Measurements from ENCODE around the gene COA1. TPM values are rescaled to one million over a fixed set of nuclear protein-coding genes. Genes with fewer than 3 reads are reported as not detected.
"Not testable (repeated sequence)": the region's sequence is repeated elsewhere in the genome, so short reads cannot be mapped to it uniquely, and the experiment has no call there.

COA1 gene
- total RNA-seq, 2 donors from 2014 or later: 85.4 to 106 TPM

DNA sequence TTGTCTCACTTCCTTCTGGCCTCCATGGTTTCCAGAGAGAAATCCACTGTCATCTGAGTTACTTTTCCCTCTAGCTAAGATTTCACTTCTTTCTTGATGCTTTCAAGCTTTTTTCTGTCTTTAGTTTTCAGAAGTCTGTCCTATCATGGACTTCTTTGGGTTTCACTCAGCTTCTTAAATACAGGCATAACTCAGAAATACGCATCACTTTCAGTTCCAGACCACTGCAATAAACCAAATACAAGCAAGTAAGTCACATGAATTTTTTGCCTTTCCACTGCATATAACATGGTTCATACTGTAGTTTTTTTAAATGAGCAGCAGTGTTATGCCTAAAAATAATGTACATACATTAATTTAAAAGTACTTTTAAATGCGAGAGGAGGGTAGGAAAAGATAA, 97.8 kb downstream of the COA1 start:
- peak overlapping the region; percentile 58 to 70 for H3K4me3 Mint-ChIP-seq
- ATAC-seq (replicated peaks in 1 of 2) (peak; percentile 62 to 64), DNase-seq (no peak)
- H3K4me1 Mint-ChIP-seq (ENCODE audit: low read depth): peaks cover 92% of the 10 kb centered on the region
- peaks cover 16 to 39% of the 10 kb centered on the region in 2 donors for H3K36me3 Mint-ChIP-seq (ENCODE audit: insufficient read depth in 2 of 2)
- H3K27me3 Mint-ChIP-seq (ENCODE audit: low read depth): no peaks in the 10 kb centered on the region
- H3K27ac Mint-ChIP-seq: peak overlapping the region; percentile 26
- no peaks in the 10 kb centered on the region for H3K9me3 Mint-ChIP-seq

DNA sequence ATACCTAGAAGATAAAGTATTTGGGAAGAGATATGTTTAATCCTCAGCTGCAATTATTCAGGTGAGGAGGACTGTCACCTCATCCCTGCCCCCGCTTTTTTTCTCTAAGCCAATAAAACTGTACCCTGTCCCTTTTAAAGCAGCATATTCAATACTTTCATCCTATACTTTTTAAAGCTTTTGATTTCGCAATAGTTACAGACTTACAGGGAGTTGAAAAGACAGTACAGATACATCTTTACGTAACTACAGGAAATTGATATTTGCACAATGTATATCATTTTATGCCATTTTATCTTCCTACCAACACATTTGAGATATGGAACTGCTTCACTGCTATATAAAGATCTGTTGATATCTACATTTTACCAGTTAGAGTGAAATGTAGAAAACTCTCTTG, 98.8 kb downstream of the COA1 start:
- Mint-ChIP-seq H3K4me3 (peak overlapping the region; percentile 31 to 61), H3K36me3 (ENCODE audit: insufficient read depth in 2 of 2) (peaks cover 17 to 42% of the 10 kb centered on the region in 2 donors), H3K27ac (peak overlapping the region; percentile 26), H3K4me1 (ENCODE audit: low read depth) (peaks cover 92% of the 10 kb centered on the region), H3K27me3 (ENCODE audit: low read depth) (no peaks in the 10 kb centered on the region), H3K9me3 (no peaks in the 10 kb centered on the region)
- no peak for ATAC-seq (replicated peaks in 1 of 2)
- DNase-seq: no peak

DNA sequence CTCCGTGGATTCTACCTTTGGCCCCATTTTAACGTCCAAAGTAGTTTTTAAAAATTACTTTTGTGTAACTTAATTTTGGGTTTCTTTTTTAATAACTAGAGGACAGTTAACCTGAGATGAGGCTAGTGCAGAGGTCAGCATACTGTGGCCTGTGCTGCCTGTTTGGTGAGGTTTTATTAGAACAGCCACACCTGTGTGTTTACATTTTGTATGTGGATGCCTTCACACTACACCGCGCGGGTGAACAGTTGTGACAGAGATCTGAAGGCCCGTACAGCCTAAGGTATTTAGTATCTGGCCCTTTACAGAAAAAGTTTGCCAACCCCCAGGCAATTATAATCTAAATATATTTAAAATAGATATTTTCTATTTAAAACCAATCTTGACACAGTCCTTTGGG, 99.5 kb downstream of the COA1 start:
- Mint-ChIP-seq H3K4me1 (ENCODE audit: low read depth) (peaks cover 96% of the 10 kb centered on the region), H3K9me3 (no peaks in the 10 kb centered on the region), H3K27me3 (ENCODE audit: low read depth) (no peaks in the 10 kb centered on the region), H3K27ac (peak overlapping the region; percentile 90), H3K36me3 (ENCODE audit: insufficient read depth in 2 of 2) (peaks cover 19 to 43% of the 10 kb centered on the region in 2 donors), H3K4me3 (peak overlapping the region; percentile 20 to 60)
- no peak for DNase-seq
- no peak for ATAC-seq (replicated peaks in 1 of 2)

DNA sequence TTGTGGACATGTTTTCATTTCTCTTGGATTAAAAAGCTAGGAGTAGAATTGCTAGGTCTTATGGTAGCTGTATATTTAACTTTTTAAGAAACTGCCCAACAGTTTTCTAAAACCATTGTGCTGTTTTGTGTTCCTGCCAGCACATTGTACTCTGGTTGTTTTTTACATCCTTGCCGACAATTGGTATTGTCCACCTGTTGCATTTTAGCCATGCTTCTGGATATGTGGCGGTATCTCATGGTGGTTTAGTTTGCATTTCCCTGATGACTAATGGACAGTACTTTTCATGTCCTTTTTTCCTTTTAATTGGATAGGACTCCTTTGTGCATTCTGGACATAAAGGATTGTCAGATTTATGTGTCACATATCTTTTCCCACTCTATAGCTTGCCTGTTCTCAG, 100.9 kb downstream of the COA1 start:
- Mint-ChIP-seq H3K27ac (peak overlapping the region; percentile 90), H3K4me3 (no peak overlapping the region), H3K27me3 (ENCODE audit: low read depth) (no peaks in the 10 kb centered on the region), H3K9me3 (no peaks in the 10 kb centered on the region), H3K36me3 (ENCODE audit: insufficient read depth in 2 of 2) (peaks cover 13 to 44% of the 10 kb centered on the region in 2 donors), H3K4me1 (ENCODE audit: low read depth) (peaks cover 96% of the 10 kb centered on the region)
- no peak for ATAC-seq (replicated peaks in 1 of 2)
- no peak for DNase-seq

DNA sequence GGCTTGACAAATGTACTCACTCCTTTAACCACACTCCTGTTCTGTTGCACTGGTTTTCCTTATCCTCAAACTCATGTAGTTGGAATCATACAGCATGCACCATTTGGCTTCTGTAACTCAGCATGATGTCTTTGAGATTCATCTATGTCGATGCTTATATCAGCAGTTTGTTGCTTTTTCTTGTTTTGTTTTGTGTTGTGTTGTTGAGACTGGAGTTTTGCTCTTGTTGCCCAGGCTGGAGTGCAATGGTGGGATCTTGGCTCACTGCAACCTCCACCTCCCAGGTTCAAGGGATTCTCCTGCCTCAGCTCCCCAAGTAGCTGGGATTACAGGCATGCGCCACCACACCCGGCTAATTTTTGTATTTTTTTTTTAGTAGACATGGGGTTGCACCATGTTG, 101.5 kb downstream of the COA1 start:
- not testable (repeated sequence) for DNase-seq; H3K4me3 Mint-ChIP-seq; H3K27me3 Mint-ChIP-seq (ENCODE audit: low read depth); ATAC-seq (replicated peaks in 1 of 2); H3K9me3 Mint-ChIP-seq
- peaks cover 96% of the 10 kb centered on the region for H3K4me1 Mint-ChIP-seq (ENCODE audit: low read depth)
- peaks cover 13 to 47% of the 10 kb centered on the region in 2 donors for H3K36me3 Mint-ChIP-seq (ENCODE audit: insufficient read depth in 2 of 2)
- H3K27ac Mint-ChIP-seq: peak overlapping the region; percentile 90

DNA sequence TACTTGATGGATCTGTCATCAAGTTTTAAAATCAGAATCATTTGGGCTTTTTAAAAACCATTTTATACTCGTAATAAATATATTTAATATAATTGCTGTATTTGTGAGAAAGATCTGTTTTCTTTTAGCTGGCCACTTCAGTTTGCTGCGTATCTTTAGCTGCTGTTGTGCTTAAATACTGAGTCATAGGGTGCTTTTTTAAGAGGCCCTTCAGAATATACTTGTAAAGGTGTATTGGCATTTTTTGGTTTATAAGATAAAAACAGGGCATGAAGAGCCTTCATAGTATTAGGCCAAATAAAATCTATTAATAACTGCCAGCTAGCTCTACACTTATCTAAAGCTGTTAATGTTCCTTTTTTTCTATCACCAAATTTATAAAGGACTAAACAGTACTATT, 102.6 kb downstream of the COA1 start:
- Mint-ChIP-seq H3K4me3 (peak overlapping the region in 1 of 2 donors; percentile 26), H3K4me1 (ENCODE audit: low read depth) (peaks cover 96% of the 10 kb centered on the region), H3K27ac (peak overlapping the region; percentile 81), H3K9me3 (no peaks in the 10 kb centered on the region), H3K27me3 (ENCODE audit: low read depth) (no peaks in the 10 kb centered on the region), H3K36me3 (ENCODE audit: insufficient read depth in 2 of 2) (peaks cover 8 to 46% of the 10 kb centered on the region in 2 donors)
- DNase-seq (no peak), ATAC-seq (replicated peaks in 1 of 2) (no peak)

DNA sequence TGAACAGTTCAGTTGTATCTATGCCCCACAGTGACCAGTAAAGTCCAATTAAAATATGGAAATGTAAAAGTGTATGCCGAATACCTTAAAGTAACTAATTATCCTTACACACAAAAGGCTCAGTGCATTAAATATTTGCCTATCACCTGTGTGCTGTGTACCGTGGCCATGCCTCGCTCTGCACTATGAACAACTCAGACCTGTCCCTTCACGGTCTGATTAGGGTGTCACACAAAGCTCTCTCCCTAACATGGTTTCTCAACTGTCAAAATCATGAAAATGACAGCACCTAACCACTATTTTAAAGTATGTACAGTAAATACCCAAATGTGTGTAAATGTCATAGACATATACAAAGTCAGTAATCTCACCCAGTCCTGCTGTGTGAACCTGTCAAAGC, 103.3 kb downstream of the COA1 start:
- no peaks in the 10 kb centered on the region for H3K27me3 Mint-ChIP-seq (ENCODE audit: low read depth)
- peak overlapping the region; percentile 27 to 59 for H3K4me3 Mint-ChIP-seq
- peaks cover 6 to 44% of the 10 kb centered on the region in 2 donors for H3K36me3 Mint-ChIP-seq (ENCODE audit: insufficient read depth in 2 of 2)
- peak overlapping the region; percentile 61 for H3K27ac Mint-ChIP-seq
- H3K9me3 Mint-ChIP-seq: no peaks in the 10 kb centered on the region
- ATAC-seq (replicated peaks in 1 of 2) (peak; percentile 22 to 27), DNase-seq (no peak)
- peaks cover 95% of the 10 kb centered on the region for H3K4me1 Mint-ChIP-seq (ENCODE audit: low read depth)

DNA sequence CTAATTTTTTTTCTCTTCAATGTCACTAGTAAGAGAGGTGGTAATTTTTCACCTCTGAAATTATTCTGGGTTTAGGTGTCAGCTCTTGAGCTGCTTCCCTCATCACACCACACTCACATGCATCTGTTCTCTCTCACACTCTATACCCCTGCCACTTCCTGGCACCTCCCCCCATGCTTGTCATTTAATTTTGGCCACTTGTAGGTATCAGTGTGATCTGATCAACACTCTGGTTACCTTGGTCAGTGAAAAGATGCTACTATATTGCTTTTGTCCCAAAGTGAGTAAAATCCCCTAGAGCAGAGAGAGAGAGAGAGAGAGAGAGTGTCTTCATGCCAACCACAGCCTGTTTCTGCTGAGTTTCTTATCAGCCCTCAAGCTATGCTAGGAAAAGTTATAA, 103.9 kb downstream of the COA1 start:
- H3K4me1 Mint-ChIP-seq (ENCODE audit: low read depth): peaks cover 89% of the 10 kb centered on the region
- H3K4me3 Mint-ChIP-seq: peak overlapping the region; percentile 25 to 47
- DNase-seq: peak; percentile 49 to 55
- peak; percentile 70 to 77 for ATAC-seq (replicated peaks in 1 of 2)
- H3K36me3 Mint-ChIP-seq (ENCODE audit: insufficient read depth in 2 of 2): peaks cover 8 to 45% of the 10 kb centered on the region in 2 donors
- no peaks in the 10 kb centered on the region for H3K9me3 Mint-ChIP-seq
- no peaks in the 10 kb centered on the region for H3K27me3 Mint-ChIP-seq (ENCODE audit: low read depth)
- H3K27ac Mint-ChIP-seq: peak overlapping the region; percentile 61

DNA sequence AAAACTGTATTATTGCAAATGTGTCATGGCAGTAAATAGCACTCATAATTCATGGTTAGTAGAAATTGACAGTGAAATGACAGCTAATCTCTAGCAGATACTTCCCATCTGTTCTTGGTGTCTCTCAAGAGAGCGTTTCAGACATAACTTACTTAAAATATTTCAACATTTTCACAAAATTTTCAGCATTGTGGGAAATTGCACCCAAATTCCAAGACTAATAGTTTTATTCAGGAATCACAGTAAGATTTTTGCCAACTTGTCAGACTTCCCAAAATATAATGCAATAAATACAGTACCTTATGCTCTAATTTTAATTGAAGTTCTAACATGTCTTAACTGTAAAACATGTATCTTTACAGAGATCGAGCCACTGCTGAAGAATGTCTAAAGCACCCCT, 105.2 kb downstream of the COA1 start:
- Mint-ChIP-seq H3K36me3 (ENCODE audit: insufficient read depth in 2 of 2) (peaks cover 8 to 45% of the 10 kb centered on the region in 2 donors), H3K27ac (peak overlapping the region; percentile 68), H3K27me3 (ENCODE audit: low read depth) (no peaks in the 10 kb centered on the region), H3K4me1 (ENCODE audit: low read depth) (peaks cover 80% of the 10 kb centered on the region), H3K9me3 (no peaks in the 10 kb centered on the region), H3K4me3 (peak overlapping the region in 1 of 2 donors; percentile 25)
- ATAC-seq (replicated peaks in 1 of 2) (no peak), DNase-seq (no peak)

DNA sequence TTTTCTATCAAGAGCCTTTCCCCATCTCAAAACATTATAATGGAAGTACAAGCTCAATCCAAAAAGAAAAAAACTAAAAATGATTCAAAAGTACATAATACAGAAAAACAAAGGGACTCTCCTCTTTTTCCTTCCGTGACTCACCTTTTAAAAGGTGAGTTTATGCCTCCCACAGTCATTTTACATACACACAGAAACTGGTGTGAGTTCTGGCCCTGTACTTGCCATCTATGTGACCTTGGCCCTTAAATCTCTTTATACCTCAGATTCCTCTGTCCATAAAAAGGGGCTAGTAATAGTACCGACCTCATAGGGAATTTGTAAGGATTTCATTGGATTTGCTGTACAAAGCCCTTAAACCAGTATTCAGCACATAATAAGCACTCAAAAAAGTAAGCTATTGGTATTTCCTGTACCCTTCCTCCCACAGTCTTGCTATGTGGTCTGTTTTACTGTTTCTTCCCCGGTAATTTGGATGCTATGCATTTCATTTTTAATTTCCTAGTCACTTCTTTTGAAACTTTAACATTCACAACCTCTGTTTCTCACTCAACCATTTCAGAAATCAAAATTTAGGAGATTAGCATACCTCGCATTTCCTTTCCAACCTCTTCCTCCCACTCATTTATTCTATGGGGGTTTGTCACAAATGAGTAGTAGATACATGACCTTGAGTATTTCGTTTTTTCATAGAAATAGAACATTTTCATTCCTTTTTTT, 107.4 kb downstream of the COA1 start:
- Mint-ChIP-seq H3K36me3 (ENCODE audit: insufficient read depth in 2 of 2) (peaks cover 5 to 36% of the 10 kb centered on the region in 2 donors), H3K27me3 (ENCODE audit: low read depth) (no peaks in the 10 kb centered on the region), H3K9me3 (no peaks in the 10 kb centered on the region), H3K27ac (peak overlapping the region; percentile 68), H3K4me1 (ENCODE audit: low read depth) (peaks cover 58% of the 10 kb centered on the region), H3K4me3 (peak overlapping the region; percentile 68 to 75)
- ATAC-seq (replicated peaks in 1 of 2): peak; percentile 66 to 72
- DNase-seq: no peak

DNA sequence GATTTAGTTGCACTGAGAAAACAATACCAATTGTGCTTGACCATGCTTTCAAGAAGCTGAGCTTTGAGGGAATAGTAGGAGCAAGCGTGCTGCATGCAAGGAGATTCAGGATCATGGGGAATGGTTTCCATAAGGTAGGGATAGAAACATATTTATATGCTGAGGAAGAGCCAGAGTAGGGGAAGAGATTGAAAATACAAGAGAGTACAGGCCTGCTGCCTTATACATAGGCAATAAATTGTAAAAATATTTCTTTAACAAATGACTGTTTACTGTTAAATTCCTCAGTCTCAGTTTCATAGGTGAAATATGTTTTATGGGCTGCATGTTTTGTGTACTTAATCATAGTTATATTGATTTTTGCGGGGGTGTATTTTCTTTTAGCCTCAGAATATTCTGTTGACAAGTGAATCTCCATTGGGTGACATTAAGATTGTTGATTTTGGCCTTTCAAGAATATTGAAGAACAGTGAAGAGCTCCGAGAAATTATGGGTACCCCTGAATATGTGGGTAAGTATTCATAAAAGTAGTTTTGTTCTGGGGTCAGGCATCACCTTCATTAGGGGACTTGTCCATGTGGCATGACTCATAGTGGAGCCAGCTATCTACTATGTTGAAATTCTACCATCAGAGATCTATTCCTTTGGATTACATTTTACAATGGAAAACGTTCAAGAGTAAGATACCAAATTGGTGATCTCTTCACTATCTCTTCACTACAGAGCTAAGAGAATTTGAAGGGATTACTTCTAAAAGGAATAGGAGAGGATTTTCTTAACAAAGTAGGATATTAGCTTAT, 109.9 kb downstream of the COA1 start:
- Mint-ChIP-seq H3K4me3 (no peak overlapping the region), H3K27ac (no peak overlapping the region), H3K27me3 (ENCODE audit: low read depth) (no peaks in the 10 kb centered on the region), H3K4me1 (ENCODE audit: low read depth) (peaks cover 54% of the 10 kb centered on the region), H3K9me3 (no peaks in the 10 kb centered on the region), H3K36me3 (ENCODE audit: insufficient read depth in 2 of 2) (peaks cover 6 to 34% of the 10 kb centered on the region in 2 donors)
- ATAC-seq (replicated peaks in 1 of 2) (no peak), DNase-seq (no peak)

DNA sequence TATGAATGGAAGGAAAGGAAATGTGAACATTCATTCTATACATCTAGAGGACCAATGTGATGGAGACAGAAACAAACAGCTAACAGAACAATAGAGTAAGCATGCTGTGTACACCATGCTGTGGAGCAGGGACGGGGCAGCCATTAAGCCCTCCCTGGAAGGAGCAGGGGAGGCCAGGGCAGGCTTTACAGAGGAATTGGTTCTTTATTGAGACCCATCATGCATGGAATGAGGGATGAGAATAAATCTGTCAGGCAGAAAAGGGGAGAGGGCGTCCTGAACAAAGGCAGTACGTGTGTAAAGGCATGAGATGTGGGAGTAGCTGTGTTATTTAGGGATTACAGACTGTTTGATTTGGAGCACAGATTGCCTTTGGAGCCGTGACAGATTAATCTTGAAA, 111.2 kb downstream of the COA1 start:
- DNase-seq (no peak), ATAC-seq (replicated peaks in 1 of 2) (no peak)
- Mint-ChIP-seq H3K27me3 (ENCODE audit: low read depth) (no peaks in the 10 kb centered on the region), H3K36me3 (ENCODE audit: insufficient read depth in 2 of 2) (peaks cover 8 to 34% of the 10 kb centered on the region in 2 donors), H3K4me1 (ENCODE audit: low read depth) (peaks cover 53% of the 10 kb centered on the region), H3K4me3 (no peak overlapping the region), H3K27ac (no peak overlapping the region), H3K9me3 (no peaks in the 10 kb centered on the region)

DNA sequence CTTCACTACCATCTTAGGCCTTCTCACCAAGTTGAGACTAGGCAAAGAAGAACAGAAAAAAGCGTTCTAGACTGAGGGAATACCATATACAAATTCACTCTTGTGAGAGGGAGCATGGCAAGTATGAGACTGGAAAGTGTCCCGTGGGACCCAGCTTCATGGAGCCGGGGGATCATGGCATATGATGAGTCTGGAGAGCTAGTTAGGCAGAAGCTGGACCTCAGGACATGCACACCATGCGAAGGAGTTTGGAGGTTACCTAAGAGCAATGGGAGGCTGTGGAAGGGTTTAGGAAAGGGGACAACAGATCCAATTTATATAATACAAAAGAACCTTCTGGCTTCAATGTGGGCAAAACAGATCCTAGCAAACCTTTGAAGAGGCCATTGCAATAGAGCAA, 112.3 kb downstream of the COA1 start:
- ATAC-seq (replicated peaks in 1 of 2): no peak
- Mint-ChIP-seq H3K4me1 (ENCODE audit: low read depth) (peaks cover 53% of the 10 kb centered on the region), H3K36me3 (ENCODE audit: insufficient read depth in 2 of 2) (peaks cover 10 to 25% of the 10 kb centered on the region in 2 donors), H3K4me3 (no peak overlapping the region), H3K27me3 (ENCODE audit: low read depth) (no peaks in the 10 kb centered on the region), H3K9me3 (no peaks in the 10 kb centered on the region), H3K27ac (no peak overlapping the region)
- no peak for DNase-seq
